Activated naive CD4-positive, alpha-beta T cell (primary cell): Measurements from ENCODE around the gene TRIM62.
A peak's percentile ranks its signal among the peaks of the same experiment; 100 is the strongest.

ENCODE experiments used
- DNase-seq, 4 experiments: peaks; one replicate each; lab custom pipeline; 2025; lab: John Stamatoyannopoulos, UW

TRIM62 gene

GRCh38 chr1:33180911-33181890 is 642 bp downstream of the TRIM62 start:
- DNase-seq, result peak; percentile 20 to 75 (median 31)

- no peak for DNase-seq
Measured at GRCh38 chr1:33180226-33180910, 1.5 kb downstream of the TRIM62 start.

- DNase-seq, result no peak
Measured at GRCh38 chr1:33178836-33179439, 2.9 kb downstream of the TRIM62 start.

DNA sequence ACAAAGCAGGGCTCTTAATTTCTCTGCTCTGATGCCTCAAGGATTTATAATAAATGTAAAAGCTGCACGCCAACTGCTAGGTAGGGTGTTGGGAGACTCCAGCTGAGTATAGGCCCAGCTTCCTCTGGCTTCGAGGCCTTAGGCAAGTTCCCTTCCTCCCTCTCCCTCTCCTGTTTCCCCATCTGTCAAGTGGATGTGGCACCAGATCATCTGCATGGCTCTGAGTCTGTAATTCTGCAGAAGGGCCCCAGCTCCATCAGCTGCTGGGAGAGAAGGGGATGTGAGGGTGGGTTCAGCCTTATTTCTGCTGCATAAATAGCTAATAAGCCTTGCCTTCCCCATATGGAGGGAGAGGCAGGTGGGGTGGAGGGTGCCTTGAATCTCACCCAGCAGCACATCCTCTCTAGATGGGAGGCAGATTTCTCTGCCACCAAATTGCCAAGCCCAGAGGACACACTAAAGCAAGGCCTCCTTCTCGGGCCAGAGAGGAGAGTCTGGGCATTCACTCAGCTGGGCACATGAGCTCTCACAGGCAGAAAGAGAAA is 3.8 kb downstream of the TRIM62 start:
- no peak for DNase-seq

DNA sequence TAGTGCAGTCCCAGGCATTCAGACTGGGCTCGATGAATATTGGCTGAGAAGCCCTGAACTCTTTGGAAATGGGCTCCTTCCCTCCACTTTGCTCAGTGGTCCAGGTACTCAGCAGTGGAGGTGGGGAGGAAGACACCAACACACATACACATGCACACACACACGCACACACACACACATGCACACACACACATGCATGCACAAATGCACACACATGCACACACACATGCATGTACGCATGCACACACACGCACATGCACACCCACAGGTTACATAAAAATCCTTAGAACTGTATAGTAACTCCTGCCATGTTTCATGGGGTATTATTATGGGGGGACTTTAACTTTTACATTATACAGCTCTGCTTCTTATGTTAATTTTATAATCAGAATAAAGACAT is 5.0 kb downstream of the TRIM62 start:
- DNase-seq, result no peak

GRCh38 chr1:33176362-33176850 is 5.4 kb downstream of the TRIM62 start:
- no peak for DNase-seq

GRCh38 chr1:33175865-33176264 is 6.0 kb downstream of the TRIM62 start:
- DNase-seq, result no peak

- no peak for DNase-seq
Measured at GRCh38 chr1:33173091-33173490, 8.8 kb downstream of the TRIM62 start.

DNA sequence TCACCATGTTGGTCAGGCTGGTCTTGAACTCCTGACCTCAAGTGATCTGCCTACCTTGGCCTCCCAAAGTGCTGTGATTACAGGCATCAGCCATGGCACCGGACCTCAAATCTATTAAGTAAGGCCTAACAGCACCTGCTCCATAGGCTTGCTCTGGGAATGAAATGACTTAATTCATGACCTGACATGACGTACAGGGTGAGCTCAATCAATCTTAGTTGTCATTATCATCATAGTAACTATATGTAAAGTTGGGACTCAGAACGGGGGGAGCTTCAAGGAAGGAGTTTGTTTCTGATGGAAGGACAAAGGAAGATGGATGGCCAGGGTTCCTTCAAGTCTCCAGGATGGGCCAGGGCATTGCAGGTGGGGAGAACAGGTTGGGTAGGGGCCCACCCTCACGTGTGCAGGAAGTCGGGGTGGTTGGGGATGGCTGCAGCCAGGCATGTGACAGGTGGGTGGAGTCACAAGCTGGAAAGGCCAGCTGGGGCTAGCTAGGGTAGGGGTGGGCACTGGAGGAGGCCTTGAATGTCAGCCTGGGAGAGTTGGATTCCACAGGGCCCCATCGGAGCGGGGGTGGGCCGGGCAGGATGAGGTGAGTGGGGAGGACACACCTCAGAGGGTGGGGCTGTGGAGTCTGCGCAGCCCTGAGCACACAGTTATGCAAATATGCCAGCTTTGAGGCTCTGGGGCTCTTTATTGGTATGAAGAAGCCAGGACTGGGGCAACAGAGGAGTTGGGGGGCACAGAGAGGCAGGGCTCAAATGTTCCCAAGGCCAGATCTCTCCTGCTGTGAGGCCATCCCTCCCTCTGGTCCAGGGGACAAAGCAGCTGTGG is 9.6 kb downstream of the TRIM62 start:
- no peak for DNase-seq

DNA sequence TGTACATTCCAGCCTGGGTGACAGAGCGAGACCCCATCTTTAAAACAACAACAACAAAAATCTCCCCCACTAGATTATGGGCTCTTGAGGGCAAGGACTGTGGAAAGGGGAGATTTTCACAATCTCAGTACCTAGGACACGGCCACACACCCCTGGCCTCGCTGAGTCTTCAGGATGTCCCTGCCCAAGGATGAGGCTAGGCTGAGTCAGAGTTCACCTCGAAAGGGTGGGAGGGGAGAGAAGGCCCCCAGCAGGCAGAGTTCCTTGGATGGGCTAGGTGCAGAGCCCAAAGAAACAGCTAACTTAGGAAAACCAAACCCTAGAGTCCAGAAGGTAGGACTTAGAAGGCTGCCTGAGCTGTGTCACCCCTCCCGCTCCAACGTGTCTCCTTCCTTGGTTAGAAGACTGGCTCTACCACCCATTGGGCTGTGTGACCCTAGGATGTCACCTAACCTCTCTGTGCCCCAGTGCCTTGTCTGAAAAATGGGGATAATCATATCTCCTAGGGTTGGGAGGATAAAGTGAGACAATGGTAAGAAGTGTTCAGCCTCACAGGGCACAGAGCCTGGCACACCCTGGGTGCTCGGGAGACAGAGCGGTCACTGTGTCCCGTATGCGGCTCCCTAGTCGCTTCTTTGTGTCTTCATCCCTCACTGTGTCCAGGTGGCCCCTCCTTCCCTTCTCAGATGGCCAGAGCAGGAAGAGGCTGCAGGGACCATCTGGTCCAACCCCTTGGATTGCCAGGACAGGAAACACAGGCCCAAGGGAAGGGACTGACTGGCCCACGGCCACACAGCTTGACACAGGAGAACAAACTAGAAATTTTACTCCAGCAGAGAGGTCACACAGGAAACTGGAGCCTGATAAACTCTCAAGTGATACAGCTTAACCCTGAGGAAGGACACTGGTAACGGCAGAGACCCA is 11.2 kb downstream of the TRIM62 start:
- no peak for DNase-seq

DNA sequence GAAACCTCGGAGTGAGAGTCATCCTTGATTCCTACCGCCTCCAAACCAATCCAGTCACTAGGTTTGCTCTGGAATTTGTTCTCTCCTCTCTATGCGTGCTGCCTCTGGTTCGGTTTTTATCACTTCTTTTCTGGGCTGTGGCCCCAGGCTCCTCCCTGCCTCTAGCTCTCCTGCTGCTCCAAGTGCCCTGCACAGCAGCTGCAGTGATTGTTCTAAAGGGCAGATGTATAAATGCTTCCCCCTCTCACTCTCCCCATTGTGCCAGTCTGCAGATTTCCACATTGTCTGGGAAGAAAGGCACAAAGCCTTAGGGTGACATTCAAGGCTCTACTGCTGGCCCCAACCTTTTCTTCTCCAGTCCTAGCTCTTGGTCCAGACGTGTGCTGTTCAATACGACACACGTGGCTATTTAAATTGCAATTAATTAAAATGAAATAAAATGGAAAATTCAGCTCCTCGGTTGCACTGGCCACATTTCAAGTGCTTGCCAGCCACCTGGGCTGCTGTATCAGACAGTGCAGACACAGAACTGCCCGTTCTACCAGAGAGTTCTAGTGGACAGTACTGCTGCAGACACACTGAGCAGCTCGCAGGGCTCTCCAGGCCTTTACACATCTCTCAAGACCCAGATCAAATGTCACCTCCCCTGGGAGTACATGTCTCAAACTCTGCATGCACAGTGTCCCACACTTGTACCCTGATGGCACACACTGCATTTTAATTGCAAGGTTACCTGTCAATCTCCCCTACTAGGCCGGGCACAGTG is 12.4 kb downstream of the TRIM62 start:
- DNase-seq, result no peak

DNA sequence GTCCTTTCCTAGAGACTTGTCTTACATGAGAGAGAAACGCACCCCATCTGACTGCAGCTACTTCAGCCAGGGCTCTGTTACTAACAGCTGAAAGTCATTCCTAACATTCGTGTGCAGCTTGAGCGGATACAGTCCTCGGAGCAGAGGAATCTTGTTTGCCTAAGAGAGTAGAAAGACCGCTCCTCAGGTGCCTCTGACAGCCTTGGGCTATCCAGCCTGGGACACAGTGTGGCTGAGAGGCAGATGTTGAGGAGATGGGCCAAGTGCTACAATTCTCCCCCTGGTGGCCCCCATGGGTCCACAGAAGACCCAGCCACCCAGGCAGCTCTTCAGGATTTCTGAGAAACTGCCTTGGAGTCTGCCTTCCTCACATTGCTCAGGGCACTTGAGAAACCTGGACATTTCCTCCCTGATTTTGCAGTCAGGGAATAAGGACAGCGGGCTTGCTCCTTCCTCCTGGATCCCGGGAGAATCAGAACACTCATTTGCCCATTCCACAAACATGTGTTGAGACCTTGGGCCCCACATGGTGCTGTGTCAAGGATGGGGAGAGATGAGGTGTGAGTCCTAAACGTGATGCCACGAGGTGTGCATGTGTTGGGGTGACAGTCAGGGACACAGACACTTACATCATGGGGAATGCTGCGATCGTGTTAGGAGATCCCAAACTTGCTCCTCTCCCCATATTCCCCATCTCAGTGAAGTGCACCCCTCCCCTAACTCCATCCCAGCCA is 13.1 kb downstream of the TRIM62 start:
- DNase-seq, result no peak

GRCh38 chr1:33167650-33168447 is 14.0 kb downstream of the TRIM62 start:
- no peak for DNase-seq

DNA sequence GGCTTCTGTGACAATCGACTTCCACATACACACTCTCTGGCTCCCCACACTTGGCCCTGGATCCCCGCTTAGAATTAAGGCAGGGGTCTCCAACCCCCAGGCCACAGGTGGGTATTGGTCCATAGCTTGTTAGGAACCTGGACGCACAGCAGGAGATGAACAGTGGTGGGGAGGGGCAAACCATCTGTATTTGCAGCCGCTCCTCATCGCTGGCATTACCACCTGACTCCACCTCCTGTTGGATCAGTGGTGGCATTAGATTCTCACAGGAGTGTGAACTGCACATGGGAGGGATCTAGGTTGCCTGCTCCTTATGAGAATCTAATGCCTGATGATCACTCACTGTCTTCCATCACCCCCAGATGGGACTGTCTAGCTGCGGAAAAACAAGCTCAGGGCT is 16.0 kb downstream of the TRIM62 start:
- no peak for DNase-seq

- no peak for DNase-seq
Measured at GRCh38 chr1:33165209-33165608, 16.6 kb downstream of the TRIM62 start.

DNA sequence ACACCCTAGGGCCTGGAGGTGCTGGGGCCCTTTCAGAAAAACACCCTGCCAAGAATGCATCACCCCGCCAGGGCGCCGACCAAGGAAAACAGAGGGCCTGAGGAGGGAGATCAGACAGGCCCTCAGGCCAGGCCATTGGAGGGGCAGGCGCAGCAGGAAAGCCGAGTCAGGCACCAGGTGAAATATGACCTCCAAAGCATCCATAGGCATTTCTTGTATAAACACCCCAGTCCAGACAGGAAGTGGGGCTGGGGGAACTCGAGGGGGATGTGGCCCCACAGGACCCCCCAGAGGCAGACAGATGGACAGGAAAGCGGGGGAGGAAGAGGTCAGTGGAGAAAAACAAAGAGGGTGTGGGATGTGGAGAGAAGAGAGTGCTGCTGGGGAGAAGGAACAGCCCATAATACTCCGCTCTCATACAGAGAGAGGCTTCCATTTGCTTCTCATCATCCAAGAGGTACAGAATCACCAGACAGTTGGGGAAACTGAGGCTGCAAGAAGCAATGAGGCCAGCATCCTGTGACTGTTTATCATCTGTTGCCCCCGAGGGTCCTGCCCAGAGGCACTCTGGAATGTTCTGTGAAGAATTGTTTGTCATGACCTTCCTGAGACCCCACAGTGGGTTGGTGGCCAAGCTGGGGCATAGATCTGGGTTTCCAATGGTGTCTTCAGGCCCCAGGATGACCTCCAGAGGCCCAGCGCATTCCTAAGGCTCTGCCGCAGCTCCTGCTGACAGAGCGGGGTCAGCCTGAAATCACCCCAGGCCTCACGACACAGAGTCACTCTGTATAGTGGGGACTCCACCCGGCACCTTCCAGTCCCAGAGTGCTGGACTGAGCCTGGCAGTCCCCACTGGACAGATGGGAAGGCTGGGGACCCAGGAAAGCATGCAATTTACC is 18.0 kb downstream of the TRIM62 start:
- DNase-seq, result no peak

DNA sequence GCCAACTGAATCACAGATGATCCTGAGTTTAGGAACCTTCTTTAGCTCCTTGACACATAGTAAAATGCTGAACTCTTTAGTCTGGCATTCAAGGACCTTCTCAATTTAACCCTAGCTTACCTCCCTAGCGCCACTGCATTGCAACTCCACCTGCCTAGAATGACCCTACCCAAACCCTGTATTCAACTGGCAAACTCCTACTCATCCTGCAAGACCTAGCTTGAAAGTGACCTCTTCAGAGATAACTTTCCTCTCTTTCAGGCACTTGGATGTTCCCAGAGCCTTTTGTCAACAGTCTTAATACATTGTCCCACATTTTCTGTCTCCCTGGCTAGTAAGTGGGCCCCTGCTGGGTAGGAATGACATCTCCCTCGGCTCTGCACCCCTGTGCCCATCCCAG is 19.7 kb downstream of the TRIM62 start:
- DNase-seq, result no peak
